ENCODE results near the gene CLEC18A. TPM values are rescaled to one million over a fixed set of nuclear protein-coding genes. Genes with fewer than 3 reads are reported as not detected.

CLEC18A gene
- total RNA-seq, 1 donor from 2014 or later, result 25.2 TPM

DNA sequence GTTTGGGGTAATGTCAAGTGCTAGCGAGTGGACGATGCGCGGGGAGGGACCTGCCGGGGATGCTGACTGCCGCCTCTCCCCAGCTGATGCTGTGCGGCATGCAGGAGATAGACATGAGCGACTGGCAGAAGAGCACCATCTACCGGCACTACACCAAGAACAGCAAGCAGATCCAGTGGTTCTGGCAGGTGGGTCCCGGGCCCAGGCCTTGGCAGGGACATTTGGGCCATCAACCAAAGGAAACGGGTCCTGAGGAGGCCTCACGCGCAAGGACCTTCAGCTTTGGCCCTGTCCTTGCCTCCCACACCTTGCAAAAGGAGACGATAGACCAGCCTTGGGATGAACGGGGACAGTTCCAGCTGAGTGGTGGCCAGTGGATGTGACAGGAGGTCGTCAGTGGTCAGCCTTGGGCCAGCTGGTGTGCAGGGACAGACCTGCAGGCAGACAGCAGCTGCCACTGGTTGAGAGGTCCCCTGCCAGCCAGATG is 13.6 kb upstream of the CLEC18A start:
- Histone ChIP-seq H3K9me3 (no peaks in the 10 kb centered on the region), H3K27me3 (no peaks in the 10 kb centered on the region), H3K4me1 (peaks cover 14 to 32% of the 10 kb centered on the region in 2 donors), H3K27ac (peak overlapping the region; percentile 96 to 97), H3K4me3 (no peak overlapping the region), H3K36me3 (peaks cover 78 to 90% of the 10 kb centered on the region in 2 donors)
- TF ChIP-seq, protein P1, sequence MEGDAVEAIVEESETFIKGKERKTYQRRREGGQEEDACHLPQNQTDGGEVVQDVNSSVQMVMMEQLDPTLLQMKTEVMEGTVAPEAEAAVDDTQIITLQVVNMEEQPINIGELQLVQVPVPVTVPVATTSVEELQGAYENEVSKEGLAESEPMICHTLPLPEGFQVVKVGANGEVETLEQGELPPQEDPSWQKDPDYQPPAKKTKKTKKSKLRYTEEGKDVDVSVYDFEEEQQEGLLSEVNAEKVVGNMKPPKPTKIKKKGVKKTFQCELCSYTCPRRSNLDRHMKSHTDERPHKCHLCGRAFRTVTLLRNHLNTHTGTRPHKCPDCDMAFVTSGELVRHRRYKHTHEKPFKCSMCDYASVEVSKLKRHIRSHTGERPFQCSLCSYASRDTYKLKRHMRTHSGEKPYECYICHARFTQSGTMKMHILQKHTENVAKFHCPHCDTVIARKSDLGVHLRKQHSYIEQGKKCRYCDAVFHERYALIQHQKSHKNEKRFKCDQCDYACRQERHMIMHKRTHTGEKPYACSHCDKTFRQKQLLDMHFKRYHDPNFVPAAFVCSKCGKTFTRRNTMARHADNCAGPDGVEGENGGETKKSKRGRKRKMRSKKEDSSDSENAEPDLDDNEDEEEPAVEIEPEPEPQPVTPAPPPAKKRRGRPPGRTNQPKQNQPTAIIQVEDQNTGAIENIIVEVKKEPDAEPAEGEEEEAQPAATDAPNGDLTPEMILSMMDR (IDR thresholded peaks at IDR 0.05), result peak in 2 of 3 experiments; percentile 14 to 19
- intact Hi-C loops (cut with DNase I), result no loop called here
- no peak for DNase-seq (ENCODE audit: low spot score in 2 of 2)

DNA sequence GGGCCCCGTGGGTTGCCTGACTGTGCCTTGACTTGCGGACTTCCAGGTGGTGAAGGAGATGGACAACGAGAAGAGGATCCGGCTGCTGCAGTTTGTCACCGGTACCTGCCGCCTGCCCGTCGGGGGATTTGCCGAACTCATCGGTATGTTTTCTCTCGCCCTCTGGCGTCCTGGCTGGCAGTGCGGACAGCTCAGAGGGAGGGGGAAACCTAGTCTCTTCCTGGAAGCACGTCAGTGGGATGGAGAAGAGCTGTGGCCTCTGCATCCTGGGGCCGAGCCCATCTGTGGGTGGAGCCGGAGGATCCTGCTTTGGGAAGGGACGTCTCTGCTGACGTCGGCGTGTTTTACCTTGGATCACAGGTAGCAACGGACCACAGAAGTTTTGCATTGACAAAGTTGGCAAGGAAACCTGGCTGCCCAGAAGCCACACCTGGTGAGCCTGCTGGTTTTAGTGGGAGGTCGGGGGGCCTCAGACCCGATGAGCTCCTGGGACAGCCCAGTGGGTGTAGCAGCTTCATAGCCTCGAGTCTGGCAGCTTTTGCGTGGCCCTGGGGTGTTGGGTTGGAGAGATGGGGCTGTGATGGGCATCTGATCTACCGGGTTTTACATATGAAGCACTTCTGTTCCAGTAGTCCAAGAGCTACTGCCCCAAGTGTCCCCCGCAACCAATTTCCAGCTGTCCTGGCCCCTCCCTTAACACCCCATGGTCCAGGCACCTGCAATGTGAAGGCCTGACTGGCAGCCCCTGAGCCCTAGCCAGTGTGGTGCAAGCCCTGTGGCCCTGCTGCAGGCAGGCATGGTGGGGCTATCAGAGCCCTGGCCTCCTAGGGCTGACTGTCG is 11.9 kb upstream of the CLEC18A start:
- no peak for DNase-seq (ENCODE audit: low spot score in 2 of 2)
- Histone ChIP-seq H3K27me3 (no peaks in the 10 kb centered on the region), H3K36me3 (peaks cover 63 to 73% of the 10 kb centered on the region in 2 donors), H3K27ac (peak overlapping the region; percentile 12 to 42), H3K4me3 (no peak overlapping the region), H3K9me3 (no peaks in the 10 kb centered on the region), H3K4me1 (peaks cover 14 to 29% of the 10 kb centered on the region in 2 donors)
- TF ChIP-seq, protein P1 (IDR thresholded peaks at IDR 0.05), result no peak
- intact Hi-C loops (cut with DNase I), result no loop called here

DNA sequence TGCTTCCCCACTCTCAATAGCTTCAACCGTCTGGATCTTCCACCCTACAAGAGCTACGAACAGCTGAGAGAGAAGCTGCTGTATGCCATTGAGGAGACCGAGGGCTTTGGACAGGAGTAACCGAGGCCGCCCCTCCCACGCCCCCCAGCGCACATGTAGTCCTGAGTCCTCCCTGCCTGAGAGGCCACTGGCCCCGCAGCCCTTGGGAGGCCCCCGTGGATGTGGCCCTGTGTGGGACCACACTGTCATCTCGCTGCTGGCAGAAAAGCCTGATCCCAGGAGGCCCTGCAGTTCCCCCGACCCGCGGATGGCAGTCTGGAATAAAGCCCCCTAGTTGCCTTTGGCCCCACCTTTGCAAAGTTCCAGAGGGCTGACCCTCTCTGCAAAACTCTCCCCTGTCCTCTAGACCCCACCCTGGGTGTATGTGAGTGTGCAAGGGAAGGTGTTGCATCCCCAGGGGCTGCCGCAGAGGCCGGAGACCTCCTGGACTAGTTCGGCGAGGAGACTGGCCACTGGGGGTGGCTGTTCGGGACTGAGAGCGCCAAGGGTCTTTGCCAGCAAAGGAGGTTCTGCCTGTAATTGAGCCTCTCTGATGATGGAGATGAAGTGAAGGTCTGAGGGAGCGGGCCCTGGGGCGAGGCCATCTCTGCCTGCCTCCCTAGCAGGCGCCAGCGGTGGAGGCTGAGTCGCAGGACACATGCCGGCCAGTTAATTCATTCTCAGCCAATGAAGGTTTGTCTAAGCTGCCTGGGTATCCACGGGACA is 11.1 kb upstream of the CLEC18A start:
- Histone ChIP-seq H3K9me3 (no peaks in the 10 kb centered on the region), H3K27ac (peak overlapping the region; percentile 42 to 44), H3K4me1 (peaks cover 10 to 22% of the 10 kb centered on the region in 2 donors), H3K4me3 (no peak overlapping the region), H3K27me3 (no peaks in the 10 kb centered on the region), H3K36me3 (peaks cover 57 to 65% of the 10 kb centered on the region in 2 donors)
- DNase-seq (ENCODE audit: low spot score in 2 of 2), result no peak
- TF ChIP-seq, protein P1 (IDR thresholded peaks at IDR 0.05), result no peak
- intact Hi-C loops (cut with DNase I), result no loop called here

DNA sequence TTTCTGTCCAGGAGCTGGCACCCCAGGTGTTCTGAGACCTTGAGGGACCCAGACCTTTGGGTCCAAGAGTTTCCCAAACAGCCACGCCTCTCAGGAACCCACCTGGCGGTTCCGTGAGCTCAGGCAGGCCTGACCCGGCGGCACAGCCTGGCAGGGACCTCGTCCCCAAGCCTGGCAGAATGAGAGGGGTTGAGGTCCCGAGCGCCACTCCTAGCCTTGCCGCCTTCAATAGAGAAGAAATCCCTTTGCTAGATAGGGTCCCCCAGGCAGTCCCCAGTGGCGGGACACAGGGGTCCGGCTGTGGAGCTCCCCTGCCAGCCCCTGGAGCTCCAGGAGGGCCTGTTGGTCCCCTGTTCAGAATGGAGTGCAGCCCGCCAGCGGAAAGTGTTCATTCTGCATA is 10.5 kb upstream of the CLEC18A start:
- no peak for DNase-seq (ENCODE audit: low spot score in 2 of 2)
- TF ChIP-seq, protein P1 (IDR thresholded peaks at IDR 0.05), result no peak
- Histone ChIP-seq H3K27me3 (no peaks in the 10 kb centered on the region), H3K4me3 (no peak overlapping the region), H3K27ac (peak overlapping the region; percentile 42 to 44), H3K36me3 (peaks cover 54 to 58% of the 10 kb centered on the region in 2 donors), H3K9me3 (no peaks in the 10 kb centered on the region), H3K4me1 (peaks cover 10 to 22% of the 10 kb centered on the region in 2 donors)
- intact Hi-C loops (cut with DNase I), result no loop called here

DNA sequence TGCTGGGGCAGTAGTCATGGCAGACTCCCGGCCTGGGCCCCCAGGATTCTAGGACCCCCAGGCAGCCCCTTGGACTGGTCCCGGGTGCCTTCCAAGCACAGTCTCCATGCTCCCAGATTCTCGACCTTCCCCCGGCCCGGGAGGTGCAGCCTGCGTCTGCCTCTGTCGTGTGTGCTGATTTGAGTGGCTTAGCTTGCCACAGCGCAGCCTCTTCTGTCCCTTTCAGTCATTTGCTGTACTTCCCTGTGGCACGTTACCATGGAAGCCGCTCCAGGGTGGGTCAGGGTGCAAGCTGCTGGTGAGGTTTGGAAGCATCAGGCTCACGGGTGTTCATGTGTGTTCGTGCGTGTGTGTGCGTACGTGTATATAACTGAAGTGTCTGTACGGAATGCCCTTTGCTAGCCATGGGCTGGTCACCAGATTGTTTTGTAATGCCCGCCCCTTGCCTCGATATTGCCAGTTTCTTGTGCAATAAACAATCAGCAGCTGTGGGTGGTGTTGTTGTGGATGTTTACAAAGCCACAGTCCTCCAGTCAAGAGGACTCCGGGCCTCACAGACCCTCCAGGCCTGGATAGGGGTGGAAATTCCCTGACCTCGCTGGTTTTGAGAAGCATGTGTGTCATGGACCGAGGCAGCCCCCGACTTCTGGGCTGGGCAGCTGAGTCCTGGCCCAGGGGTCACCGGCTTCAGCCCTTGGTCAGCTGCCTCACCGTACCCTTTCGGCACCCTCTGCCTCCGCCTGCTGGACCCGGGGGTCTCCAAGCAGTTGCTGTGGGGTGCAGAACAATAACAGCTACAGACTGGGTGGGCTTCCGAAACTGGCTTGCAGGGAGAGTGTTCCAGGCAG is 9.7 kb upstream of the CLEC18A start:
- no peaks in the 10 kb centered on the region for H3K27me3 ChIP-seq
- DNase-seq (ENCODE audit: low spot score in 2 of 2), result no peak
- H3K4me1 ChIP-seq, result peaks cover 7 to 16% of the 10 kb centered on the region in 2 donors
- H3K4me3 ChIP-seq, result no peak overlapping the region
- H3K36me3 ChIP-seq, result peaks cover 47 to 50% of the 10 kb centered on the region in 2 donors
- intact Hi-C loops (cut with DNase I), result no loop called here
- H3K9me3 ChIP-seq, result no peaks in the 10 kb centered on the region
- H3K27ac ChIP-seq, result peak overlapping the region; percentile 42 to 44
- TF ChIP-seq, protein P1 (IDR thresholded peaks at IDR 0.05), result no peak
